HG03442 (cell line): ENCODE measurements around the gene TSPAN2.
"Not testable (repeated sequence)": the region's sequence is repeated elsewhere in the genome, so short reads cannot be mapped to it uniquely, and the experiment has no call there.

ENCODE experiments used
- ATAC-seq: cut with Tn5 transposase; IDR thresholded peaks from one replicate; pipeline ENCODE4 v1.9.1; 2021; ENCODE audit warnings: mild to moderate bottlenecking, moderate library complexity; ENCODE audit not compliant: unreplicated experiment

TSPAN2 gene

DNA sequence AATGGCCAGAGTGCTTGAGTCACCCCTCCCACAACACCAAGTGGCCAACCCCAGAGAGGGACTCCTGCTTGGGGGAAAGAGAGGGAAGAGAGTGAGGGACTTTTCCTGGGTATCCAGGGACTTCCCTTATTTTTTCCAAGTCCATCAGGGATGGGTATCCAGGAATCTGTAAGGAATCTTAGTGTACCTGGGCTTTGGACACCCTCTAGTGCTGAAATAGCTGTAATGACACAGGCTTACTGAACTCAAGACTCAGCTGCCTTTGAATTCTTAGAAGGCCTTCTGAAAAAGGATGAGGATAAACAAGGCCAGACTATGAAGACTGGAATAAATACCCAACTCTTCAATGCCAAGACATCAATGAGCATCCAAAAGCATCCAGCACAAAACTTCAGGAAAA is 47.6 kb downstream of the TSPAN2 start:
- no peak for ATAC-seq

DNA sequence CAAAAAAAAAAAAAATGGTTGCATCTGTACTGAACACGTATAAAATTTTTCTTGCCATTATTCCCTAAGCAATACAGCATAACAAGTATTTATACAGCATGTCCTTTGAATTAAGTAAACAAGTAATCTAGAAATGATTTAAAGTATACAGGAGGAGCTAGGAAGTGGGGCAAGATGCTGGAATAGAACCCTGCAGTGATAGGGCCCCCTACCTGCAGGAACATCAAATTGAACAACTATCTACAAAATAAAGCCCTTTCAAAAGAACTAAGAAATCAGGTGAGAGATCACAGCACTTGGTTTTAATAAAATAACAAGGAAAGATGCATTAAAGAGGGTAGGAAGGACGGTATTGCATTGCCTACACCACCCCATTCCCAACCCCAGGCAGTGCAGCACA is 48.8 kb downstream of the TSPAN2 start:
- ATAC-seq: no peak

DNA sequence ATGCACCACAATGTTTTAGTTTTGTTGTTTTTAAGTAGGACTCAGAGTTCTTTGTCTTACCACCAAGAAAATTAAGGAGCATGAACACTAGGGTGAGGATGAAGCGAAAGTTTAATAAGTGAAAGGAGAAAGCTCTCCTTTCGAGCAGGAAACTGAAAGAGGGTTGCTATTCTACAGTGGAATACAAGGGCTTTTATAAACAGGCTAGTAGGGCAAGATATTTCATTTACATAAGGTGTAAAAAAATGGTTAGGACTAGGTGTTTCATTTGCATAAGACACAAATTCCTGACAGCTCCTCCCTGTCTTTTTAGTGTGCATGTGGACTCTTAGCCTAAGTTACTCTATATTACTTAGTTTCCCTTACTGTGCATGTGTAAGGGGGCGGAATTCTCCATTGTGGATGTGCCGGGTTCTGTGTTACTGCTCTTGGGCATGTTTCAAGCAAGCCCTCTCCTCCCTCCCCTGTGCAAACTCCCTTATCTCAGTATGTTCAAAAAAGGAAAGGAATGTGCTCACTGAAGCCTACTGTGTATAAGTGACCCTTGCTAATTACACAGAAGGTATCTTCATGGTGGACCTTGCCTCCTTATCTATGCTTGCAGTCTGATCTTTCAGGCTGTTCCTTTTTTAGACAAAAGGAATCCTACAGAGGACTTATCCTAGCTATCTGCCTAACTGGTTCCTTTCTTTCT is 52.3 kb downstream of the TSPAN2 start:
- ATAC-seq: no peak

DNA sequence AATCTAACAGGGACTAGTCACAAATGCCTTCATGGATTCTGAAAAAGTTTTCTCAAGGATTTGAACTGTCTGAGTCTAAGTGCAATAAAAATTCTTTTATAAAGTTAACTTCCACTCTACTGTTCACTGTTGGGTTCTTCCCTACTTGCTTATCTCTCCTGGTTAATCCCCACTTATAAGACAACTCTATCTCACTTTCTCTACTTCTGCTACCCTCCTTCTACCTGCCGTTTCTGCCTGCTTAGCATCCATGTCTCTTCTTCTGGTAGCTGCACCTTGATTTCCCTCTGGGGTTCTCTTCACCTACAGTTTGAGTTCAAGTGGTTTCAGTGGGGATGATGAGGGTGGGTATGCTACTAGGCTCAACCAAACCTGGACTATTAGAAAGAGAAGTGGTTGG is 53.7 kb downstream of the TSPAN2 start:
- no peak for ATAC-seq

DNA sequence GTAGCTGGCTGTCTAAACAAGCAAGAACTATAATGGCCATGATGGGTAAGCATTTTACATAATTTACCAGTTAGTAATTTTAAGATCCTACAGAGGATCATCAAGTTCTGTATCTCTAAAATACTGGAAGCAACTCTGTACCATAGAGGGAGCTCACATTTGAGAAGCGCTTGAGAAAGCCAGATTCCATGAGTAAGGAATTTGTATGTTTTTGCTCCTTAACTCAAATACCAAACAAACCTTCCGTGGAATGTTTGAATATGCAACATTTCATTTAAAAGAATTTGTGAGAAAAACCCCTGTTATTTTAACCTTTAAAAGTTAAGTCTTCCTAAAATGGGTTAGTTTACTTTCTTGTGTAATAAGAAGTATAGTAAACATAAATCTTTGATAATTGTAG is 57.7 kb downstream of the TSPAN2 start:
- no peak for ATAC-seq

DNA sequence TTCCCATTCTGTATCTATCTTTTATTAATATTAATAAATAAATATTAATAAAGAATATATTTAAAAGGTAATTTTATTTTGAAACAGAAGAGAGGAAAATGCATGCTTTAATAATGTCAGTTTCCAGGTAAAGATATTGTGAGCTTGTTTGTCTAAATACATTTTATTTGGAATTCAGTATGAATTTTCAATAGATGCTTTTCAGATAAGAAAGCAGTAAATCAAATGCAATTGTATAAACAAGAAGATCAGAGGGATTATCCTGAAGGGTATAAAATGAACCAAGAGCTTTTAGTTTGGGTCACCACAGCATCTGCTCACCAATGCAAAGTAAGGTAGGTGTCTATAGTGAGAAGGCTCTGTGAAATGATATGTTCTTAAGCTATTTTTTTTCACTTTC is 59.8 kb downstream of the TSPAN2 start, which contains the start of gene TSHB:
TSHB (plus strand) TSS at position 301 of the 400 bp plus-strand sequence. CDS start 3,537 bp downstream, outside the sequence.
- no peak for ATAC-seq

DNA sequence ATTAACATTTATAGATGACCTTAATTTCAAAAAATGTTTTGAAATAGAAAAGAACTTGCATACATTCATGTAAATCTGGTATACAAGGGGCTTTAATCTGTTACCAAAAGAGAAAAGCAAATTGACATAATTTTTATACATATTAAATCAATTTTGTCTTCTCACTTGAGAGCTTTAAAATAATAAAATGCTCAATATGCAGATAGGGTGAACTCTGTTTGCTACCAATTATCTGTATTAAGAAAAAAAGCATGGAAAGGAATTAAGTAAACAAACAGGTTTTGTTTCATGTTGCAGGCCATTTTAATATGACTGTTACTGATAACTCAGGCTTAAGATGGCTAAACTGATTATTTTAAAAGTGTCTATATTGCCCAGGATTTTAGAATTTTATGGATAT is 65.7 kb downstream of the TSPAN2 start:
- ATAC-seq: no peak

DNA sequence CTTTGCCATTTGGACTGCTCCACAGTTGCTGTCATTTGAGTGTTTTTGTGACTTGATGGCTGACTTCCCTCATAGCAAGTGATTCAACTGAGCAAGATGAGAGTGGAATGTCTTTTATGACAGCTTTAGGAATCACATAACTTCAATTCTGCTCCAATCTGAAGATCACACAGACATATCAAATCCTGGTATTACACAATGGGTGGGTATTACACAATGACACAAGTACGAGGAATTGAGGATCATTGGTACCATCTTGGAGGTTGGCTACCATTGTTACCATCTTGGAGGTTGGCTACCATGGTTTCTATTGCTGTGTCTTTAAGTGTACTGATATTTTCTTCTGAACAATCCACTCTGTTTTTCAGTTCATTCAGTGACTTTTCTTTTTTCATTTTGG is 68.2 kb downstream of the TSPAN2 start:
- ATAC-seq: no peak

DNA sequence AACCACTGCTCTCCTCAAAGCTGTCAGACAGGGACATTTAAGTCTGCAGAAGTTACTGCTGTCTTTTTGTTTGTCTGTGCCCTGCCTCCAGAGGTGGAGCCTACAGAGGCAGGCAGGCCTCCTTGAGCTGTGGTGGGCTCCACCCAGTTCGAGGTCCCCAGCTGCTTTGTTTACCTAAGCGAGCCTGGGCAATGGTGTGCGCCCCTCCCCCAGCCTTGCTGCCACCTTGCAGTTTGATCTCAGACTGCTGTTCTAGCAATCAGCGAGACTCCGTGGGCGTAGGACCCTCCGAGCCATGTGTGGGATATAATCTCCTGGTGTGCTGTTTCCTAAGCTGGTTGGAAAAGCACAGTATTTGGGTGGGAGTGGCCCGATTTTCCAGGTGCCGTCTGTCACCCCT is 69.8 kb downstream of the TSPAN2 start:
- ATAC-seq: not testable (repeated sequence)

DNA sequence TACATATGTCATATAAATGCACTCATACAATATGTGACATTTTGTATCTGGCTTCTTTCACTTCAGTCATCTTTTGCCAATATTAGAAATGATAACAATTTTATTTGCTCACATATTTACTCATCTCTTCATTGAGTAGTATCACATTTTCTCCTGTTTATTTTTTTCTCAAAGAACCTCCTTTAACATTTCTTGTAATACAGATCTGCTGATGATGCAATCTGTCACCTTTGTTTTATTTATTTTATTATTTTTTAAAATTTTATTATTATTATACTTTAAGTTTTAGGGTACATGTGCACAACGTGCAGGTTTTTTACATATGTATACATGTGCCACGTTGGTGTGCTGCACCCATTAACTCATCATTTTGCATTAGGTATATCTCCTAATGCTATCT is 75.5 kb downstream of the TSPAN2 start:
- no peak for ATAC-seq

DNA sequence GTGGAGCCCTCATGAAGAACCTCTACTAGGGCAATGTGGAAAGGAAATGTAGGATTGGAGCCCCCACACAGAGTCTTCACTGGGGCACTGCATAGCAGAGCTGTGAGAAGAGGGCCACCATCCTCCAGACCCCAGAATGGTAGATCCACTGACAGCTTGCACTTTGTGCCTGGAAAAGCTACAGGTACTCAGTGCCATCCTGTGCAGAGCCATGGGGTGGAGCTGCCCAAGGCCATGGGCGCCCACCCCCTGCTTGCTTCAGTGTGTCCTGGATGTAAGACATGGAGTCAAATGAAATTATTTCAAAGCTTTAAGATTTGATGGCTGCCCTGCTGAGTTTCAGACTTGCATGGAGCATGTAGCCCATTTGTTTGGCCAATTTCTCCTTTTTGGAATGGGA is 76.9 kb downstream of the TSPAN2 start:
- ATAC-seq: no peak

DNA sequence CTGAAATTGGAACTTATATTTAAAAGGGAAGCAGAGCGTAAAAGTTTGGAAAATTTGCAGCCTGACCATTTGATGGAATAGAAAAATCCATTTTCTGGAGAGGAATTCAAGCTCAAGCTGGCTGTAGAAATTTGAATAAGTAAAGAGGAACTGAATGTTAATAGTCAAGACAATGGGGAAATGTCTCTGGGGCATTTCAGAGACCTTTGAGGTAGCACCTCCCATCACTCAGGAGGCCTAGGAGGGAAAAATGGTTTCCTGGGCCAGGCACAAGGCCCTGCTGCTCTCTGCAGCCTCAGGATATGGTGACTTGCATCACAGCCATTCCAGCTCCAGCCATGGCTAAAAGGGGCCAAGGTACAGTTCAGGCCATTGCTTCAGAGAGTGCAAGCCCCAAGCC is 77.3 kb downstream of the TSPAN2 start:
- no peak for ATAC-seq

DNA sequence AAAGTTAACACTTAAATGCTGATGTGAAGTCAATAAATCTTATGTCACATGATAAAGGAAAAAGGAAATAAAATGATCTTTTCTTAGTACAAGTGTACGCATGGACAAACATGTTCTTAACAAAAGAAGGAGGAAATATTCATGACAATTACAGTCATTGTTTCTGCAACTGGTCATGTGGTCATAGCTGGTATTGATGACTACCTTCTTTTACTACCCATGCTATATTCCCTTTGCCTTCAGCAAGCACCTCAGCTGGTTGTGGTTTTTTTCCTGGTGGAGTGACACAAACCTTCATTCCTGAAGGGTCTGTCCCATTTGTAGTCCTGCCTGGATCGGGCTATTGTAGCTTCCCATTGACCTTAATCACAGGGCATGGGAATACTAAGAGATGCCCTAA is 83.1 kb downstream of the TSPAN2 start:
- no peak for ATAC-seq
